BJ (cell line): ENCODE data around the gene SLC34A2. TPM values are rescaled to one million over a fixed set of nuclear protein-coding genes. Genes with fewer than 3 reads are reported as not detected.

Source experiments
- CTCF ChIA-PET: fragments of 350-600 bp; formaldehyde crosslinking; extraction: SDS; loops from one replicate; lab custom pipeline; 2021; ENCODE audit warnings: antibody characterized with exemption, inconsistent platforms; lab: Yijun Ruan, JAX
- POLR2A ChIA-PET: fragments of 300-600 bp; sonication (Branson Sonifier 250); formaldehyde crosslinking; extraction: SDS; loops from one replicate; lab custom pipeline; 2021; ENCODE audit warnings: antibody characterized with exemption; lab: Charles Lee
- DNase-seq: peaks from one replicate; pipeline ENCODE4 v3.0.0-alpha.2; 2011; ENCODE audit warnings: low read depth
- H3K27me3 ChIP-seq: 2 replicates; pipeline ENCODE4 v1.6.0; 2011; ENCODE audit warnings: low read length; ENCODE audit not compliant: control insufficient read depth, insufficient read depth
- H3K36me3 ChIP-seq: 2 replicates; pipeline ENCODE4 v1.5.1; 2011; ENCODE audit warnings: low read length; ENCODE audit not compliant: control insufficient read depth, insufficient read depth
- H3K4me3 ChIP-seq: 2 replicates; pipeline ENCODE4 v1.5.1; 2011; ENCODE audit warnings: low read depth, mild to moderate bottlenecking, control low read depth, low read length
- polyA plus RNA-seq: library from polyadenylated mRNA; depleted of rRNA; stranded (reverse); fragments of >200 nt; gene quantifications from 2 replicates; pipeline ENCODE4 v1.2.3, GENCODE V29; 2011
- TF ChIP-seq, protein P1 (sequence below): IDR thresholded peaks from 2 replicates; pipeline ENCODE4 v1.5.1; 2011; ENCODE audit warnings: low read depth, mild to moderate bottlenecking, control low read depth, inconsistent platforms, low read length, moderate library complexity; ENCODE audit not compliant: insufficient read depth

The SLC34A2 gene
- polyA plus RNA-seq, 1 experiment = 0.02 TPM

DNA sequence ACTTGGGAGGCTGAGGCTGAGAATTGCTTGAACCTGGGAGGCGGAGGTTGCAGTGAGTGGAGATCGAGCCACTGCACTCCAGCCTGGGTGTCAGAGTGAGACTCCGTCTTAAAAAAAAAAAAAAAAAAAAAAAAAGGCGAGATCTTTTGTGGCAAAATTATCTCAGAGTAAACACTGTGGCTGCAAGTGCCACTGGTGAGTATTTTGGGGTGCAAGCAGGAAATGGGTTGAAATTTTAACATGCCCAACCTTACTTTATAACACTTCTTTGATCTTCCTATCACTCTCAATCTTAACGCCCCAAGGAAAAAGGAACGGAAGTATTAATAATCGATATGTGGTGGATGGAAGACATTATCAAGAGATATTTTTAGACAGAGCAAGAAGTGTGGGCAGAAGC, 32.1 kb downstream of the SLC34A2 start:
- Histone ChIP-seq H3K4me3 (no peak overlapping the region), H3K27me3 (no peaks in the 10 kb centered on the region), H3K36me3 (no peaks in the 10 kb centered on the region)
- TF ChIP-seq, protein P1, sequence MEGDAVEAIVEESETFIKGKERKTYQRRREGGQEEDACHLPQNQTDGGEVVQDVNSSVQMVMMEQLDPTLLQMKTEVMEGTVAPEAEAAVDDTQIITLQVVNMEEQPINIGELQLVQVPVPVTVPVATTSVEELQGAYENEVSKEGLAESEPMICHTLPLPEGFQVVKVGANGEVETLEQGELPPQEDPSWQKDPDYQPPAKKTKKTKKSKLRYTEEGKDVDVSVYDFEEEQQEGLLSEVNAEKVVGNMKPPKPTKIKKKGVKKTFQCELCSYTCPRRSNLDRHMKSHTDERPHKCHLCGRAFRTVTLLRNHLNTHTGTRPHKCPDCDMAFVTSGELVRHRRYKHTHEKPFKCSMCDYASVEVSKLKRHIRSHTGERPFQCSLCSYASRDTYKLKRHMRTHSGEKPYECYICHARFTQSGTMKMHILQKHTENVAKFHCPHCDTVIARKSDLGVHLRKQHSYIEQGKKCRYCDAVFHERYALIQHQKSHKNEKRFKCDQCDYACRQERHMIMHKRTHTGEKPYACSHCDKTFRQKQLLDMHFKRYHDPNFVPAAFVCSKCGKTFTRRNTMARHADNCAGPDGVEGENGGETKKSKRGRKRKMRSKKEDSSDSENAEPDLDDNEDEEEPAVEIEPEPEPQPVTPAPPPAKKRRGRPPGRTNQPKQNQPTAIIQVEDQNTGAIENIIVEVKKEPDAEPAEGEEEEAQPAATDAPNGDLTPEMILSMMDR = no peak
- POLR2A ChIA-PET = no interaction called here
- no peak for DNase-seq
- CTCF ChIA-PET = no interaction called here

DNA sequence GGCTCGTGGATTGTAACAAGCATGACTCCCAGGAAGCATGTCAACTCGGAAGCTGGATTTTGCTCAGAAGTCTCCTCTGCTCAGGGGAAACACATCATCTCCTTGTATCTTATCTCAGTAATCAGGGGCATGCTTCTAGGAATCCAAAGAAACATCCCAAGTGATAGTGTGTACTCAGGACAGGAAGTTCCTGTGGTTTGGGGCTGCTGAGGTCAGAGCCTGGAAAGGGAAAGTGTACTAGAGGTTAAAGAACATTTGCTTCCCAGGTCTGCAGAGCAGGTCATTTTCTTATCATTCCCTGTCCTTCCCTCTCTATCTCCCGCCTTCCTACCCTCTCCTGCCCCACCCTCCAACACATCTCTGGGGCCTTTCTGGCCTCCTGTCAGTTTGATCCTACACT, 38.8 kb downstream of the SLC34A2 start:
- Histone ChIP-seq H3K27me3 (no peaks in the 10 kb centered on the region), H3K36me3 (no peaks in the 10 kb centered on the region), H3K4me3 (no peak overlapping the region)
- CTCF ChIA-PET = no interaction called here
- TF ChIP-seq, protein P1 = no peak
- no peak for DNase-seq
- POLR2A ChIA-PET = no interaction called here

DNA sequence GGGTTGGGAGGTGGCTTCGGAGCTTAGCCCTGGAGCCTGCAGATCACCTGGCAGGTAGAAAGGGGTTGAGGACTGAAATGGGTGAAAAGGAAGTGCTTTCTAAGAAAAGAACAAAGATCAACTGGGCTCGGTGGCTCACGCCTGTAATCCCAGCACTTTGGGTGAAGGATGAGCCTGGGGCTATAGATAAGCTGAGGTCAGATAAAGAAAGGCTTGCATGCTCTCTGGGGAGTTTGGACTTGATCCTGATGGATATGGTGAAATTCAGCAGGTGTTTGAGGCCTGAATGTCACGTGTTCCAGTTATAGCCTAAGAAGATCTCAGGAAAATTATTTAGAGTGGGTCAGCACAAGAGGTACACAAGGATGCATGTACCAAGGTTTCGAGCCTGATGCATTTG, 40.8 kb downstream of the SLC34A2 start:
- no peak overlapping the region for H3K4me3 ChIP-seq
- POLR2A ChIA-PET = interaction anchor here (0.9 kb wide), 1 partner anchor 11 kb away, joined by 3 read pairs; no protein-coding TSS in a partner anchor
- H3K27me3 ChIP-seq = no peaks in the 10 kb centered on the region
- H3K36me3 ChIP-seq = no peaks in the 10 kb centered on the region
- CTCF ChIA-PET = no interaction called here
- TF ChIP-seq, protein P1 = no peak
- DNase-seq = no peak

DNA sequence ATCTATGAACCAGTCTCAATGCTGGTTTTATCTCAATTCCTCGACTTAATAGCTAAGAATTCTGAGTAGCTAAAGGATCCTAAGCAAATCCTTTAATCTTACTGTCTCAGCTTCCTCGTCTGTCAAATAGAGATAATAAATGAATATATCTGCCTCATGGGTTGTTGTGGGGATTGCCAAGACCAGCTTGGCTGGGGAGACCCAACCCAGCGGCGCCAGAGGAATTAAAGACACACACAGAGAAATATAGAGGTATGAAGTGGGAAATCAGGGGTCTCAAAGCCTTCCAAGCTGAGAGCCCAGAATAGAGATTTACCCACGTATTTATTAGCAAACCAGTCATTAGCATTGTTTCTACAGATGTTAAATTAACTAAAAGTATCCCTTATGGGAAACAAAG, 41.9 kb downstream of the SLC34A2 start:
- no peaks in the 10 kb centered on the region for H3K36me3 ChIP-seq
- POLR2A ChIA-PET = no interaction called here
- TF ChIP-seq, protein P1 = no peak
- no peaks in the 10 kb centered on the region for H3K27me3 ChIP-seq
- DNase-seq = no peak
- H3K4me3 ChIP-seq = no peak overlapping the region
- CTCF ChIA-PET = interaction anchor here (1.0 kb wide), 1 partner anchor 70 kb away, joined by 4 read pairs; no protein-coding TSS in a partner anchor

DNA sequence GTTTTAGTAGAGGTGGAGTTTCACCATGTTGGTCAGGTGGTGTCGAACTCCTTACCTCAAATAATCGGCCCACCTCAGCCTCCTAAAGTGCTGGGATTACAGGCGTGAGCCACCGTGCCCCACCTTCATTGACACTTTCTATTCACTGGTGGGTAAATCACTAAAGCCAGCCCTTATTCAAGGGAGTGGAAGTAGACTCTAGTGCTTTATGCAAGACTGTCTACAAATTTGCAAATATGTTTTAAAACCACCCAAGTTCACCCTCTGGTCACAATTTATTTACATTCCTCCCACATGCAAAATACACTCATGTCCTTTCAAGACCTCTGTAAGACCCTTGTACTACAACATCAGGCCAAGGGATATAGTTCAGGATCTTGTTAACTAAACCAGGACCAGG, 45.0 kb downstream of the SLC34A2 start:
- CTCF ChIA-PET = no interaction called here
- no peak for DNase-seq
- POLR2A ChIA-PET = no interaction called here

More for the DNA sequence above, 45.0 kb downstream of the SLC34A2 start:
- H3K36me3 ChIP-seq = no peaks in the 10 kb centered on the region
- no peak overlapping the region for H3K4me3 ChIP-seq
- no peaks in the 10 kb centered on the region for H3K27me3 ChIP-seq
- TF ChIP-seq, protein P1 = no peak
